Neural progenitor cell (in vitro differentiated cells): ENCODE results near the gene FUBP1. TPM values are rescaled to one million over a fixed set of nuclear protein-coding genes. Genes with fewer than 3 reads are reported as not detected.
A peak's percentile ranks its signal among the peaks of the same experiment; 100 is the strongest.

Experiments
- DNase-seq: peaks from one replicate; pipeline ENCODE4 v3.0.0-alpha.2; 2016; ENCODE audit warnings: low spot score
- H2AFZ ChIP-seq: fragments of 200-600 bp; sonication (generic); replicated peaks from 2 replicates; pipeline ENCODE4 v1.6.1; 2016; ENCODE audit warnings: antibody characterized with exemption
- H3F3A ChIP-seq: fragments of 200-600 bp; sonication (generic); 2 replicates; pipeline ENCODE4 v1.6.1; 2016; ENCODE audit warnings: antibody characterized with exemption, low read depth
- H3K27ac ChIP-seq: fragments of 200-600 bp; sonication (generic); 2 replicates; pipeline ENCODE4 v1.5.1; 2016; ENCODE audit warnings: mild to moderate bottlenecking
- H3K27me3 ChIP-seq: fragments of 200-600 bp; sonication (generic); 2 replicates; pipeline ENCODE4 v1.6.1; 2016; ENCODE audit warnings: mild to moderate bottlenecking, moderate library complexity
- H3K36me3 ChIP-seq: fragments of 200-600 bp; sonication (generic); 2 replicates; pipeline ENCODE4 v1.5.1; 2016
- H3K4me1 ChIP-seq: fragments of 200-600 bp; sonication (generic); 2 replicates; pipeline ENCODE4 v1.6.1; 2016; ENCODE audit warnings: mixed run types
- H3K4me2 ChIP-seq: fragments of 200-600 bp; sonication (generic); 2 replicates; pipeline ENCODE4 v1.6.1; 2016
- H3K4me3 ChIP-seq: fragments of 200-600 bp; sonication (generic); 2 replicates; pipeline ENCODE4 v1.5.1; 2016
- H3K79me2 ChIP-seq: fragments of 200-600 bp; sonication (generic); 2 replicates; pipeline ENCODE4 v1.6.1; 2016; ENCODE audit warnings: low read depth
- H3K9ac ChIP-seq: fragments of 200-600 bp; sonication (generic); 2 replicates; pipeline ENCODE4 v1.6.1; 2016
- H3K9me3 ChIP-seq: fragments of 200-600 bp; sonication (generic); 2 replicates; pipeline ENCODE4 v1.5.1; 2016; ENCODE audit warnings: low read depth
- H4K20me1 ChIP-seq: fragments of 200-600 bp; sonication (generic); 2 replicates; pipeline ENCODE4 v1.6.1; 2016; ENCODE audit warnings: low read depth
- H3K27ac Mint-ChIP-seq: 3 replicates; pipeline ENCODE4 v1.8.0; 2021; ENCODE audit warnings: mixed read lengths
- H3K27me3 Mint-ChIP-seq: 2 replicates; pipeline ENCODE4 v1.8.0; 2022; ENCODE audit warnings: low read depth, mild to moderate bottlenecking, inconsistent platforms, moderate library complexity, mixed read lengths; ENCODE audit not compliant: insufficient read depth
- H3K36me3 Mint-ChIP-seq: 3 replicates; pipeline ENCODE4 v1.8.0; 2021; ENCODE audit warnings: mixed read lengths
- H3K4me1 Mint-ChIP-seq: 3 replicates; pipeline ENCODE4 v1.8.0; 2021; ENCODE audit warnings: mixed read lengths
- H3K4me3 Mint-ChIP-seq: 3 replicates; pipeline ENCODE4 v1.8.0; 2021; ENCODE audit warnings: mild to moderate bottlenecking, moderate library complexity, mixed read lengths
- H3K9me3 Mint-ChIP-seq: 3 replicates; pipeline ENCODE4 v1.8.0; 2020; ENCODE audit warnings: mixed read lengths
- EZH2 ChIP-seq: fragments of 200-600 bp; sonication (generic); IDR thresholded peaks from 2 replicates; pipeline ENCODE4 v1.6.1; 2017; ENCODE audit warnings: antibody characterized with exemption, mild to moderate bottlenecking, moderate library complexity
- EZH2phosphoT487 ChIP-seq: fragments of 200-600 bp; sonication (generic); IDR thresholded peaks from 2 replicates; pipeline ENCODE4 v1.6.1; 2017; ENCODE audit warnings: antibody characterized with exemption
- total RNA-seq: library from RNA; depleted of rRNA; stranded (reverse); fragments of >200 nt; gene quantifications from 2 replicates; pipeline ENCODE4 v1.2.3, GENCODE V29; 2015; ENCODE audit warnings: low replicate concordance
- TF ChIP-seq, protein P1 (sequence below): fragments of 200-600 bp; sonication (generic); IDR thresholded peaks from 2 replicates; pipeline ENCODE4 v1.5.1; 2017; ENCODE audit warnings: antibody characterized with exemption, mild to moderate bottlenecking

The FUBP1 gene
- total RNA-seq, 1 donor from 2014 or later, result 491 TPM

DNA sequence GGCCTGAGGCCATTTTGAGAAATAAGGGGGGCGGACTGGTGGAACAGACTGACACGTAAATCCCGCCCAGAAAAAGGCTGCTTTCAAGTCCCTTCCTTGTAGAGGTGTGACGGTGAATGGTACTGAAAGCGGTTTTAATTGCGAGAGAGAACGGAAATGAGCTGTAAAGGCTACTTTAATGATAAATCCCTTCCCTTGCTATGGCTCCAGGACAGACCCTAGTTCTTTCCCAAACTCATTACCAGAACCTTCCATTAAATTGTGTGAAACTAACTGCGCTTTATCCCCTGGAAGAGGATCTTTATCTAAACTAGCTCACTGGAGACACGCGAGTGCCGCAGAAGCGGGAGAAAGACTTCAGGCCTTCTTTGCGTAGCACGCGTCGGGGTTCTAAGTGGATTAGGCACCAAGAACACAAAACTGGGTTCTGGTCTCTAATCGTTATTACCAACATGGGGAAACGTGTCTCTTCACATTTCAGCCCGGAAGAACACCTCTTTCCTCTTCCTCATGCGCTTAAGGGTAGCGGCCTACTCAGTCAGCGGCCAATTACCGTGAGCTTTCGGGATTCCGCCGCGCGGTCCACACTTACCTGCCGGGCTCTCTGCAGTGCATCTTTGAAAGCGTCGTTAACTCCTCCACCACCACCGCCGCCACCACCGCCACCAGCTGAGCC lies 441 bp downstream of the FUBP1 start:
- Mint-ChIP-seq H3K9me3 (peaks cover 5% of the 10 kb centered on the region), H3K4me1 (peaks cover 25% of the 10 kb centered on the region), H3K27me3 (peaks cover 4% of the 10 kb centered on the region), H3K27ac (no peak overlapping the region), H3K36me3 (peaks cover 28% of the 10 kb centered on the region), H3K4me3 (no peak overlapping the region)
- peaks cover 46% of the 10 kb centered on the region for H3F3A ChIP-seq
- peak overlapping the region; percentile 100 for H3K4me3 ChIP-seq
- peaks cover 14% of the 10 kb centered on the region for H3K36me3 ChIP-seq
- peak overlapping the region; percentile 98 for H3K9ac ChIP-seq
- H3K4me2 ChIP-seq, result peak overlapping the region; percentile 98
- peak; percentile 28 for TF ChIP-seq EZH2phosphoT487
- TF ChIP-seq, protein P1, sequence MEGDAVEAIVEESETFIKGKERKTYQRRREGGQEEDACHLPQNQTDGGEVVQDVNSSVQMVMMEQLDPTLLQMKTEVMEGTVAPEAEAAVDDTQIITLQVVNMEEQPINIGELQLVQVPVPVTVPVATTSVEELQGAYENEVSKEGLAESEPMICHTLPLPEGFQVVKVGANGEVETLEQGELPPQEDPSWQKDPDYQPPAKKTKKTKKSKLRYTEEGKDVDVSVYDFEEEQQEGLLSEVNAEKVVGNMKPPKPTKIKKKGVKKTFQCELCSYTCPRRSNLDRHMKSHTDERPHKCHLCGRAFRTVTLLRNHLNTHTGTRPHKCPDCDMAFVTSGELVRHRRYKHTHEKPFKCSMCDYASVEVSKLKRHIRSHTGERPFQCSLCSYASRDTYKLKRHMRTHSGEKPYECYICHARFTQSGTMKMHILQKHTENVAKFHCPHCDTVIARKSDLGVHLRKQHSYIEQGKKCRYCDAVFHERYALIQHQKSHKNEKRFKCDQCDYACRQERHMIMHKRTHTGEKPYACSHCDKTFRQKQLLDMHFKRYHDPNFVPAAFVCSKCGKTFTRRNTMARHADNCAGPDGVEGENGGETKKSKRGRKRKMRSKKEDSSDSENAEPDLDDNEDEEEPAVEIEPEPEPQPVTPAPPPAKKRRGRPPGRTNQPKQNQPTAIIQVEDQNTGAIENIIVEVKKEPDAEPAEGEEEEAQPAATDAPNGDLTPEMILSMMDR, result no peak
- peak overlapping the region; percentile 98 for H3K27ac ChIP-seq
- peaks cover 40% of the 10 kb centered on the region for H3K4me1 ChIP-seq
- H3K9me3 ChIP-seq, result no peaks in the 10 kb centered on the region
- DNase-seq, result peak; percentile 90
- peaks cover 78% of the 10 kb centered on the region for H4K20me1 ChIP-seq
- peak overlapping the region; percentile 51 for H2AFZ ChIP-seq
- no peaks in the 10 kb centered on the region for H3K27me3 ChIP-seq
- H3K79me2 ChIP-seq, result peaks cover 94% of the 10 kb centered on the region

DNA sequence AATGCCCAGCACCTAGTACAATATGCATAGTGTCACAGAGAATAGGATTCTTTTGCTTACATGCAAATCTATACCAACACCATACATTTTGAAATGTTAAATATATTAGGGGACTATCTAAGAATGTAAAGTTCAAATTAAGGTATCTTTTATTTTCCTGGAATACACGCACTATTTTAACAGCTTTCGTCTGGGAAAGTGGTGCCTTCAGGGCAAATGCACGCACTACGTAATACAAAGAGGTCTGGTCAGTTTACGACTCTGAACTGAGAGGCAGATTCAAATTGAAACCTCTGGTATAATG lies 931 bp downstream of the FUBP1 start:
- no peak for TF ChIP-seq EZH2phosphoT487
- TF ChIP-seq, protein P1, result no peak
- TF ChIP-seq EZH2, result no peak
- H3K4me3 ChIP-seq, result peak overlapping the region; percentile 100
- Mint-ChIP-seq H3K9me3 (peaks cover 5% of the 10 kb centered on the region), H3K27me3 (peaks cover 6% of the 10 kb centered on the region), H3K36me3 (peaks cover 28% of the 10 kb centered on the region), H3K27ac (no peak overlapping the region), H3K4me3 (no peak overlapping the region), H3K4me1 (peaks cover 25% of the 10 kb centered on the region)
- H3K4me1 ChIP-seq, result peaks cover 40% of the 10 kb centered on the region
- H4K20me1 ChIP-seq, result peaks cover 82% of the 10 kb centered on the region
- peak overlapping the region; percentile 98 for H3K9ac ChIP-seq
- H3K4me2 ChIP-seq, result peak overlapping the region; percentile 98
- no peak for DNase-seq
- peaks cover 14% of the 10 kb centered on the region for H3K36me3 ChIP-seq
- peak overlapping the region; percentile 98 for H3K27ac ChIP-seq
- no peak overlapping the region for H2AFZ ChIP-seq
- no peaks in the 10 kb centered on the region for H3K9me3 ChIP-seq
- peaks cover 44% of the 10 kb centered on the region for H3F3A ChIP-seq
- peaks cover 98% of the 10 kb centered on the region for H3K79me2 ChIP-seq
- H3K27me3 ChIP-seq, result no peaks in the 10 kb centered on the region

- Histone ChIP-seq H3K4me2 (peak overlapping the region; percentile 98), H3K79me2 (peaks cover 98% of the 10 kb centered on the region), H3K36me3 (peaks cover 14% of the 10 kb centered on the region), H3K9ac (peak overlapping the region; percentile 98), H3K27ac (no peak overlapping the region), H2AFZ (no peak overlapping the region), H3K4me1 (peaks cover 31% of the 10 kb centered on the region), H3K4me3 (peak overlapping the region; percentile 100), H3F3A (peaks cover 35% of the 10 kb centered on the region), H3K9me3 (no peaks in the 10 kb centered on the region), H4K20me1 (peaks cover 83% of the 10 kb centered on the region), H3K27me3 (no peaks in the 10 kb centered on the region)
- DNase-seq, result peak; percentile 18
- Mint-ChIP-seq H3K36me3 (peaks cover 29% of the 10 kb centered on the region), H3K4me3 (no peak overlapping the region), H3K4me1 (peaks cover 21% of the 10 kb centered on the region), H3K27me3 (peaks cover 6% of the 10 kb centered on the region), H3K9me3 (peaks cover 5% of the 10 kb centered on the region), H3K27ac (no peak overlapping the region)
- TF ChIP-seq, protein P1, result no peak
- TF ChIP-seq EZH2, result no peak
These were observed 2.3 kb downstream of the FUBP1 start for GRCh38 chr1:77976433-77977076.
